K562 (cell line): ENCODE data around the gene C4A. TPM values are rescaled to one million over a fixed set of nuclear protein-coding genes. Genes with fewer than 3 reads are reported as not detected.

Experiments used
- NR2C2 ChIP-seq, 2 experiments: fragments of 200-800 bp in 1 of 2; sonication (Bioruptor generic) in 1 of 2; sonication (generic) in 1 of 2; formaldehyde crosslinking in 1 of 2; IDR thresholded peaks; 2 replicates each; pipeline versions ENCODE4 v1.6.1 to v1.8.0; 2016 to 2022; ENCODE audit warnings: mild to moderate bottlenecking in 1 of 2, missing compliant biosample characterization in 1 of 2, missing genetic modification characterization in 1 of 2, missing genetic modification reagents in 1 of 2
- RBBP5 ChIP-seq: fragments of 200-600 bp; sonication (generic); IDR thresholded peaks from 2 replicates; pipeline ENCODE4 v1.6.1; 2012; ENCODE audit warnings: borderline replicate concordance, mild to moderate bottlenecking, low read length, control low read depth, inconsistent platforms; ENCODE audit not compliant: insufficient read depth, poor library complexity, severe bottlenecking
- TEAD2 ChIP-seq: fragments of 450-650 bp; IDR thresholded peaks from 2 replicates; pipeline ENCODE4 v1.6.1; 2016; ENCODE audit warnings: missing genetic modification characterization, control low read depth, missing compliant biosample characterization
- TOE1 ChIP-seq, 2 experiments: fragments of 450-650 bp in 1 of 2; sonication (generic) in 1 of 2; formaldehyde crosslinking in 1 of 2; IDR thresholded peaks; 2 replicates each; pipeline versions ENCODE4 v1.7.1 to v1.8.0; 2016 to 2022; ENCODE audit warnings: borderline replicate concordance in 2 of 2, mild to moderate bottlenecking in 2 of 2, antibody characterized with exemption in 1 of 2, inconsistent platforms in 1 of 2, low read depth in 1 of 2, missing genetic modification reagents in 1 of 2, moderate library complexity in 1 of 2
- ZNF311 ChIP-seq: fragments of 250-450 bp; sonication (Bioruptor Pico); IDR thresholded peaks from 2 replicates; pipeline ENCODE4 v1.4.0; 2020; ENCODE audit warnings: mild to moderate bottlenecking, moderate library complexity
- ZNF830 ChIP-seq: fragments of 250-450 bp; sonication (Bioruptor Pico); IDR thresholded peaks from 2 replicates; pipeline ENCODE4 v1.5.0; 2021; ENCODE audit warnings: mild to moderate bottlenecking
- polyA plus RNA-seq, 8 experiments: library from polyadenylated mRNA; depleted of rRNA in 4 of 8; stranded (reverse) in 5 of 8; unstranded in 3 of 8; fragments of >200 nt; fragmentation: Nextera tagmentation in 2 of 8; fragmentation: Illumina TruSeq in 1 of 8; extraction: Ambion mirVana in 2 of 8; extraction: Trizol in 1 of 8; gene quantifications; 2 replicates each; pipeline versions ENCODE4 v1.2.1 to v1.2.3, GENCODE V29; 2011 to 2014; ENCODE audit warnings: inconsistent platforms in 1 of 8, missing spikeins in 1 of 8
- total RNA-seq, 7 experiments: library from RNA; depleted of rRNA in 6 of 7; stranded (reverse); fragments of >200 nt in 6 of 7; fragmentation: Illumina TruSeq in 2 of 7; extraction: Trizol in 2 of 7; gene quantifications; 2 replicates each; pipeline versions ENCODE4 v1.2.1 to v1.2.3, GENCODE V29; 2011 to 2021; ENCODE audit warnings: low replicate concordance in 1 of 7
- TF ChIP-seq, protein P1 (sequence below): fragments of 250-450 bp; sonication (Bioruptor Pico); IDR thresholded peaks from 2 replicates; pipeline ENCODE4 v1.4.0; 2020
- TF ChIP-seq, protein P2 (sequence below): fragments of 250-450 bp; sonication (Bioruptor Pico); IDR thresholded peaks from 2 replicates; pipeline ENCODE4 v1.5.0; 2020; ENCODE audit warnings: mild to moderate bottlenecking, borderline replicate concordance
- TF ChIP-seq, protein P3 (sequence below): sonication (generic); formaldehyde crosslinking; IDR thresholded peaks from 2 replicates; pipeline ENCODE4 v1.8.1; 2023; ENCODE audit warnings: mild to moderate bottlenecking, missing genetic modification reagents
- TF ChIP-seq, protein P4 (sequence below): sonication (generic); formaldehyde crosslinking; IDR thresholded peaks from 2 replicates; pipeline ENCODE4 v1.9.0; 2022; ENCODE audit warnings: mild to moderate bottlenecking, missing genetic modification reagents
- TF ChIP-seq, protein P5 (sequence below), 2 experiments: fragments of 450-650 bp in 1 of 2; IDR thresholded peaks; 2 replicates each; pipeline ENCODE4 v1.6.1; 2011 to 2017; ENCODE audit warnings: low read depth in 2 of 2, antibody characterized with exemption in 1 of 2, borderline replicate concordance in 1 of 2, low read length in 1 of 2, mild to moderate bottlenecking in 1 of 2, mixed read lengths in 1 of 2; ENCODE audit not compliant: control insufficient read depth in 1 of 2

The C4A gene
- total and polyA plus RNA-seq, 9 of the 15 experiments (the other 6 are each of a cell fraction or from before 2014, with no cell fraction given): 0.27 to 7.6 (median 5.0) TPM

DNA sequence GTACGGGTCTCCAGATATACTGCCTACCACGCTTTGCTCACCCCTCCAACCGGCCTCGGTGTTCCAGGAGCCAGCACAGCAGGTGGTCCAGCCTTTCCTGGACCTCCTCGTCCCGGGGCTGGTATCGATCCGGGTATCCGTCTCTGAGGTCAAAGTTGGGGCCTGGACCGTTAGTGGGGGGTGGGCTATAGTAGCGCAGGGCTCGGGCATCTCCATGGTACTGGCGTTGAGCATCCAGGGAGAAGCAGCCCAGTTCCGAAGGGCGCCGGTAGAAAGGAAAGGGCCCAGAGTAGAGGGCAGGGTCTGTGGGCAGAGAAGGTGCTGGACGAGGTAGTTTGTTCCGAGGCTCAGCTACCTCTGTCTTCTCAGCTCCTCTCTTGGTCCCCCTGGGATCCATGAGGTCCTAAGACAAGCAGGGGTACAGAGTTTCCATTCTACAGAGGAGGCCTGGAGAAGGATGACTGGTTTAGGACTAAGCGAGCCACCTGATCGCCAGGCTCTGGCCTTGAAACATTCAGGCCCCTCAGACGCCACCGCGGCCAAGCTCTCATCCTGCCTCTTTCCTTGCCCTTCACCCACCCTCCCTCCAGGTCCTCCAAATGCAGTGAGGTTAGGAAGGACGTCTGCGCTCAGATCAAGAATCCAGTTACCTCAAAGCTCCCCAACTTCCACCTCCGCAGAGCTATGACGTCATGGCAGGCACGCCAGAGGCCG is 10.4 kb upstream of the C4A start (continued):
- TF ChIP-seq, protein P1, sequence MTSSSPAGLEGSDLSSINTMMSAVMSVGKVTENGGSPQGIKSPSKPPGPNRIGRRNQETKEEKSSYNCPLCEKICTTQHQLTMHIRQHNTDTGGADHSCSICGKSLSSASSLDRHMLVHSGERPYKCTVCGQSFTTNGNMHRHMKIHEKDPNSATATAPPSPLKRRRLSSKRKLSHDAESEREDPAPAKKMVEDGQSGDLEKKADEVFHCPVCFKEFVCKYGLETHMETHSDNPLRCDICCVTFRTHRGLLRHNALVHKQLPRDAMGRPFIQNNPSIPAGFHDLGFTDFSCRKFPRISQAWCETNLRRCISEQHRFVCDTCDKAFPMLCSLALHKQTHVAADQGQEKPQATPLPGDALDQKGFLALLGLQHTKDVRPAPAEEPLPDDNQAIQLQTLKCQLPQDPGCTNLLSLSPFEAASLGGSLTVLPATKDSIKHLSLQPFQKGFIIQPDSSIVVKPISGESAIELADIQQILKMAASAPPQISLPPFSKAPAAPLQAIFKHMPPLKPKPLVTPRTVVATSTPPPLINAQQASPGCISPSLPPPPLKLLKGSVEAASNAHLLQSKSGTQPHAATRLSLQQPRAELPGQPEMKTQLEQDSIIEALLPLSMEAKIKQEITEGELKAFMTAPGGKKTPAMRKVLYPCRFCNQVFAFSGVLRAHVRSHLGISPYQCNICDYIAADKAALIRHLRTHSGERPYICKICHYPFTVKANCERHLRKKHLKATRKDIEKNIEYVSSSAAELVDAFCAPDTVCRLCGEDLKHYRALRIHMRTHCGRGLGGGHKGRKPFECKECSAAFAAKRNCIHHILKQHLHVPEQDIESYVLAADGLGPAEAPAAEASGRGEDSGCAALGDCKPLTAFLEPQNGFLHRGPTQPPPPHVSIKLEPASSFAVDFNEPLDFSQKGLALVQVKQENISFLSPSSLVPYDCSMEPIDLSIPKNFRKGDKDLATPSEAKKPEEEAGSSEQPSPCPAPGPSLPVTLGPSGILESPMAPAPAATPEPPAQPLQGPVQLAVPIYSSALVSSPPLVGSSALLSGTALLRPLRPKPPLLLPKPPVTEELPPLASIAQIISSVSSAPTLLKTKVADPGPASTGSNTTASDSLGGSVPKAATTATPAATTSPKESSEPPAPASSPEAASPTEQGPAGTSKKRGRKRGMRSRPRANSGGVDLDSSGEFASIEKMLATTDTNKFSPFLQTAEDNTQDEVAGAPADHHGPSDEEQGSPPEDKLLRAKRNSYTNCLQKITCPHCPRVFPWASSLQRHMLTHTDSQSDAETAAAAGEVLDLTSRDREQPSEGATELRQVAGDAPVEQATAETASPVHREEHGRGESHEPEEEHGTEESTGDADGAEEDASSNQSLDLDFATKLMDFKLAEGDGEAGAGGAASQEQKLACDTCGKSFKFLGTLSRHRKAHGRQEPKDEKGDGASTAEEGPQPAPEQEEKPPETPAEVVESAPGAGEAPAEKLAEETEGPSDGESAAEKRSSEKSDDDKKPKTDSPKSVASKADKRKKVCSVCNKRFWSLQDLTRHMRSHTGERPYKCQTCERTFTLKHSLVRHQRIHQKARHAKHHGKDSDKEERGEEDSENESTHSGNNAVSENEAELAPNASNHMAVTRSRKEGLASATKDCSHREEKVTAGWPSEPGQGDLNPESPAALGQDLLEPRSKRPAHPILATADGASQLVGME (CRISPR knock-in tag): peak; percentile 96; the same call in 1 of the 2 replicates
- TF ChIP-seq ZNF830: no peak
- no peak for TF ChIP-seq NR2C2 (CRISPR knock-in tag; IDR thresholded peaks at IDR 0.05)
- no peak for TF ChIP-seq NR2C2 (tag; IDR thresholded peaks at IDR 0.05)
- TF ChIP-seq, protein P2, sequence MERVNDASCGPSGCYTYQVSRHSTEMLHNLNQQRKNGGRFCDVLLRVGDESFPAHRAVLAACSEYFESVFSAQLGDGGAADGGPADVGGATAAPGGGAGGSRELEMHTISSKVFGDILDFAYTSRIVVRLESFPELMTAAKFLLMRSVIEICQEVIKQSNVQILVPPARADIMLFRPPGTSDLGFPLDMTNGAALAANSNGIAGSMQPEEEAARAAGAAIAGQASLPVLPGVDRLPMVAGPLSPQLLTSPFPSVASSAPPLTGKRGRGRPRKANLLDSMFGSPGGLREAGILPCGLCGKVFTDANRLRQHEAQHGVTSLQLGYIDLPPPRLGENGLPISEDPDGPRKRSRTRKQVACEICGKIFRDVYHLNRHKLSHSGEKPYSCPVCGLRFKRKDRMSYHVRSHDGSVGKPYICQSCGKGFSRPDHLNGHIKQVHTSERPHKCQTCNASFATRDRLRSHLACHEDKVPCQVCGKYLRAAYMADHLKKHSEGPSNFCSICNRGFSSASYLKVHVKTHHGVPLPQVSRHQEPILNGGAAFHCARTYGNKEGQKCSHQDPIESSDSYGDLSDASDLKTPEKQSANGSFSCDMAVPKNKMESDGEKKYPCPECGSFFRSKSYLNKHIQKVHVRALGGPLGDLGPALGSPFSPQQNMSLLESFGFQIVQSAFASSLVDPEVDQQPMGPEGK (CRISPR knock-in tag): no peak
- TF ChIP-seq, protein P3, sequence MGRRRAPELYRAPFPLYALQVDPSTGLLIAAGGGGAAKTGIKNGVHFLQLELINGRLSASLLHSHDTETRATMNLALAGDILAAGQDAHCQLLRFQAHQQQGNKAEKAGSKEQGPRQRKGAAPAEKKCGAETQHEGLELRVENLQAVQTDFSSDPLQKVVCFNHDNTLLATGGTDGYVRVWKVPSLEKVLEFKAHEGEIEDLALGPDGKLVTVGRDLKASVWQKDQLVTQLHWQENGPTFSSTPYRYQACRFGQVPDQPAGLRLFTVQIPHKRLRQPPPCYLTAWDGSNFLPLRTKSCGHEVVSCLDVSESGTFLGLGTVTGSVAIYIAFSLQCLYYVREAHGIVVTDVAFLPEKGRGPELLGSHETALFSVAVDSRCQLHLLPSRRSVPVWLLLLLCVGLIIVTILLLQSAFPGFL (CRISPR knock-in tag): no peak
- TF ChIP-seq, protein P4, sequence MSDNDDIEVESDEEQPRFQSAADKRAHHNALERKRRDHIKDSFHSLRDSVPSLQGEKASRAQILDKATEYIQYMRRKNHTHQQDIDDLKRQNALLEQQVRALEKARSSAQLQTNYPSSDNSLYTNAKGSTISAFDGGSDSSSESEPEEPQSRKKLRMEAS (CRISPR knock-in tag): no peak
- TF ChIP-seq TEAD2 (tag): no peak
- peak; percentile 86 for TF ChIP-seq ZNF311 (CRISPR knock-in tag)
- no peak for TF ChIP-seq TOE1 (IDR thresholded peaks at IDR 0.05; ENCODE audit: borderline replicate concordance)
- TF ChIP-seq TOE1 (CRISPR knock-in tag; IDR thresholded peaks at IDR 0.05; ENCODE audit: borderline replicate concordance, low read depth): 0 out of 2 replicates have a peak, but pooled peaks have one; percentile 42
- no peak for TF ChIP-seq RBBP5
- TF ChIP-seq, protein P5, sequence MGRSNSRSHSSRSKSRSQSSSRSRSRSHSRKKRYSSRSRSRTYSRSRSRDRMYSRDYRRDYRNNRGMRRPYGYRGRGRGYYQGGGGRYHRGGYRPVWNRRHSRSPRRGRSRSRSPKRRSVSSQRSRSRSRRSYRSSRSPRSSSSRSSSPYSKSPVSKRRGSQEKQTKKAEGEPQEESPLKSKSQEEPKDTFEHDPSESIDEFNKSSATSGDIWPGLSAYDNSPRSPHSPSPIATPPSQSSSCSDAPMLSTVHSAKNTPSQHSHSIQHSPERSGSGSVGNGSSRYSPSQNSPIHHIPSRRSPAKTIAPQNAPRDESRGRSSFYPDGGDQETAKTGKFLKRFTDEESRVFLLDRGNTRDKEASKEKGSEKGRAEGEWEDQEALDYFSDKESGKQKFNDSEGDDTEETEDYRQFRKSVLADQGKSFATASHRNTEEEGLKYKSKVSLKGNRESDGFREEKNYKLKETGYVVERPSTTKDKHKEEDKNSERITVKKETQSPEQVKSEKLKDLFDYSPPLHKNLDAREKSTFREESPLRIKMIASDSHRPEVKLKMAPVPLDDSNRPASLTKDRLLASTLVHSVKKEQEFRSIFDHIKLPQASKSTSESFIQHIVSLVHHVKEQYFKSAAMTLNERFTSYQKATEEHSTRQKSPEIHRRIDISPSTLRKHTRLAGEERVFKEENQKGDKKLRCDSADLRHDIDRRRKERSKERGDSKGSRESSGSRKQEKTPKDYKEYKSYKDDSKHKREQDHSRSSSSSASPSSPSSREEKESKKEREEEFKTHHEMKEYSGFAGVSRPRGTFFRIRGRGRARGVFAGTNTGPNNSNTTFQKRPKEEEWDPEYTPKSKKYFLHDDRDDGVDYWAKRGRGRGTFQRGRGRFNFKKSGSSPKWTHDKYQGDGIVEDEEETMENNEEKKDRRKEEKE (IDR thresholded peaks at IDR 0.05; ENCODE audit: borderline replicate concordance in 1 of 2, control insufficient read depth in 1 of 2, low read depth in 2 of 2, low read length in 1 of 2): no peak
